SKM-1 (cell line): ENCODE measurements around the gene SV2C.
A peak's percentile ranks its signal among the peaks of the same experiment; 100 is the strongest.

Experiments used
- DNase-seq: peaks from one replicate; lab custom pipeline; 2025; ENCODE audit not compliant: unreplicated experiment; lab: John Stamatoyannopoulos, UW

The SV2C gene

DNA sequence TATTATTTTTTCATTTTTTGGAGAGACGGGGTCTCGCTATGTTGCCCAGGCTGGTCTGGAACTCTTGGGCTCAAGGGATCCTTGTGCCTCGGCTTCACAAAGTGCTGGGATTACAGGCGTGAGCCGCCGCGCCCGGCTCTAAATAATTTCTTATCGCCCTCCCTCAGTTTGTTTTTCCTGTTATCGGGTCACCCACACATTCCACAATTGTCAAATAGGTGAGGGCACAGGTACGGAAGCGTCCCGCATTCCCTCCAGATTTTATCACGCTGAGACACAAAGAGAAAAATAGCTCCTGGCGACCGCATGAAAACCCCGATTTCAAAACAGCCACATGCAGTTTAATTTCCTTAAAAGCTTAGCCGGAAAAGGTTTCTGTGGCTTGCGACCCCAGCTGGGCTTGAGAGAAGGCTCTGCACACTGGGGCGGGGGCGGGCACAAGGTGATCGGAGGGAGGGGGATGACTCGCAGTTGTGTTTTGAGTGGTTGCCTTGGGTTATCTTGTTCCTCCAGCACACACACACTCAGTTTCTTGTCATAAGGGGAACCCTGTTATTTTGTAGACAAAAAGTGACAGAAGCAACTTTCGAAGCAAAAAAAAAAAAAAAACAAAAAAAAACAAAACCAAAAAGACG is 319.2 kb downstream of the SV2C start:
- peak; percentile 86 for DNase-seq

DNA sequence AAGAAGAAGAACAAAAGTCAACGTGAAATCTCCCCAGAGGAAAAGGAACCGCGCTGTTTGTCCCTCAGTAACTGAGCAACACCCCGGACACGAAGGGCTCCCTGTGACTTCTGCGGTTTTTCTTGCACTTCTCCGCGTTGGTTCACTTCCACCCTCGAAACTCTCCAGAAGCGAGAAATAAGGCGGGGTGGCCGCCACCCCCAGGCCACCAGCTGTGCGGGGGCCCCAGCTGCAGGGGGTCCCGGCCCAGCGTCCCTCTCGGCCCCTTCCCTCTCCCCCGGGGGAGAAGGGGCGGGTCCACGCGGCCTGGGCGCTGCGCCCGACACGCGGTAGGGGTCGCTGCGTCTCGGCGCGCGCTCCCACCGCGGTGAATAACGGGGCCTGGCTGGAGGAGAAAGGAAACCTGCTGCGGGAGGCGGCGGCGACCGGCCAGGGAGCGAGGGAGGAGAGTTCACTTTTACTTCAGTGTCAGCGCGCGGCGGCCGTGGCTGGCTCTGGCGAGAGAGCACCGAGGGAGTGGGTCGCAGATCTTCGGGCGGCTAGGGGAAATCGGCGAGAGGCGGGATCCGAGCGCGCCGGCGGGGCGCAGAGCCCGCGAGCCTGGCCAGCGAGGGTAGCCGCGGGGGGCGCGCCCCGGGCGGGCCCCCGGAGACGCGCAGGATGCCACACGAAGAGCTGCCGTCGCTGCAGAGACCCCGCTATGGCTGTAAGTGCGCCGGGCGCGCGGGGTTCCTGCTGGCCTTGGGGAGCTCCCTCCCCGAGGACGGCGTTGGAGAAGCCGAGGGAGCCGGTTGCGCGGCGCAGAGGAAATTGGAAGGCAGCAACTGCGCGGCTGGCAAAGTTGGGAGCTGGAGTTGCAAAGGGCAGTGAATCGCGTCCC is 319.9 kb downstream of the SV2C start, which contains the start of gene IQGAP2:
Gene IQGAP2, plus strand, starts transcription at position 400 of the 880 bp plus-strand sequence. Its CDS starts 261 bp downstream, at position 661.
- peak; percentile 97 for DNase-seq
